Cardiac muscle cell (in vitro differentiated cells and primary cell): ENCODE data around the gene ACAN. TPM values are rescaled to one million over a fixed set of nuclear protein-coding genes. Genes with fewer than 3 reads are reported as not detected.

Experiments used
- DNase-seq, 2 donors: peaks; one replicate each; pipeline versions ENCODE4 v3.0.0 to v3.0.0-alpha.2; 2010 to 2017; ENCODE audit warnings: low read depth in 1 of 2, low spot score in 1 of 2
- H3K27ac ChIP-seq: fragments of 200-600 bp; sonication (generic); 2 replicates; pipeline ENCODE4 v1.5.1; 2016
- H3K27me3 ChIP-seq: fragments of 200-600 bp; sonication (generic); 2 replicates; pipeline ENCODE4 v1.6.0; 2016; ENCODE audit warnings: control low read depth
- H3K36me3 ChIP-seq: fragments of 200-600 bp; sonication (generic); 2 replicates; pipeline ENCODE4 v1.5.1; 2016; ENCODE audit warnings: control low read depth
- H3K4me1 ChIP-seq: fragments of 200-600 bp; sonication (generic); 2 replicates; pipeline ENCODE4 v1.8.1; 2017; ENCODE audit warnings: low read depth, mild to moderate bottlenecking, mixed run types
- H3K4me3 ChIP-seq: fragments of 200-600 bp; sonication (generic); 2 replicates; pipeline ENCODE4 v1.5.1; 2016; ENCODE audit warnings: mild to moderate bottlenecking
- H3K9me3 ChIP-seq: fragments of 200-600 bp; sonication (generic); 2 replicates; pipeline ENCODE4 v1.5.1; 2017; ENCODE audit warnings: low read depth, mild to moderate bottlenecking, control low read depth
- CTCF ChIP-seq: IDR thresholded peaks from 2 replicates; pipeline ENCODE4 v1.5.1; 2012; ENCODE audit warnings: low read depth, mild to moderate bottlenecking, low read length
- polyA plus RNA-seq: library from polyadenylated mRNA; unstranded; fragments of >200 nt; fragmentation: Nextera tagmentation; extraction: Ambion mirVana; gene quantifications from 2 replicates; pipeline ENCODE4 v1.2.1, GENCODE V29; 2016
- total RNA-seq: library from RNA; depleted of rRNA; stranded (reverse); fragments of >200 nt; gene quantifications from 2 replicates; pipeline ENCODE4 v1.2.3, GENCODE V29; 2016

ACAN gene
- total and polyA plus RNA-seq, 2 experiments from 2014 or later: 0.71 to 0.91 TPM

GRCh38 chr15:88900309-88900981, 97.2 kb downstream of the ACAN start:
- DNase-seq: no peak
- no peak overlapping the region for H3K27ac ChIP-seq
- TF ChIP-seq CTCF: no peak
- no peaks in the 10 kb centered on the region for H3K9me3 ChIP-seq
- H3K4me3 ChIP-seq: no peak overlapping the region
- H3K36me3 ChIP-seq: peaks cover 32% of the 10 kb centered on the region
- no peaks in the 10 kb centered on the region for H3K27me3 ChIP-seq
- peaks cover 19% of the 10 kb centered on the region for H3K4me1 ChIP-seq

GRCh38 chr15:88900982-88901418, 97.8 kb downstream of the ACAN start:
- Histone ChIP-seq H3K9me3 (no peaks in the 10 kb centered on the region), H3K4me3 (no peak overlapping the region), H3K27ac (no peak overlapping the region), H3K36me3 (peaks cover 35% of the 10 kb centered on the region), H3K4me1 (peaks cover 19% of the 10 kb centered on the region), H3K27me3 (no peaks in the 10 kb centered on the region)
- no peak for TF ChIP-seq CTCF
- DNase-seq: no peak

GRCh38 chr15:88901508-88902220, 98.4 kb downstream of the ACAN start:
- Histone ChIP-seq H3K36me3 (peaks cover 42% of the 10 kb centered on the region), H3K9me3 (no peaks in the 10 kb centered on the region), H3K27ac (no peak overlapping the region)

GRCh38 chr15:88902221-88902835, 99.1 kb downstream of the ACAN start:
- Histone ChIP-seq H3K36me3 (peaks cover 43% of the 10 kb centered on the region), H3K9me3 (no peaks in the 10 kb centered on the region), H3K27ac (no peak overlapping the region), H3K4me1 (peaks cover 8% of the 10 kb centered on the region), H3K27me3 (no peaks in the 10 kb centered on the region), H3K4me3 (no peak overlapping the region)
- no peak for DNase-seq
- TF ChIP-seq CTCF: no peak

More at GRCh38 chr15:88901508-88902220, 98.4 kb downstream of the ACAN start:
- H3K4me1 ChIP-seq: peaks cover 13% of the 10 kb centered on the region
- no peak for TF ChIP-seq CTCF
- no peak for DNase-seq
- H3K4me3 ChIP-seq: no peak overlapping the region
- H3K27me3 ChIP-seq: no peaks in the 10 kb centered on the region

- H3K36me3 ChIP-seq: peaks cover 43% of the 10 kb centered on the region
Measured at GRCh38 chr15:88902846-88903245, 99.6 kb downstream of the ACAN start.

More at GRCh38 chr15:88902846-88903245, 99.6 kb downstream of the ACAN start:
- DNase-seq: no peak
- no peak for TF ChIP-seq CTCF
- Histone ChIP-seq H3K9me3 (no peaks in the 10 kb centered on the region), H3K4me3 (no peak overlapping the region), H3K27ac (no peak overlapping the region), H3K27me3 (no peaks in the 10 kb centered on the region), H3K4me1 (peaks cover 4% of the 10 kb centered on the region)
